Parathyroid adenoma (tissue), 2 donors: ENCODE data around the gene STAMBP.

Experiments used
- H2AFZ ChIP-seq: fragments of 300-600 bp; sonication (generic); one replicate; pipeline ENCODE4 v1.7.0; 2017; ENCODE audit warnings: antibody characterized with exemption, mild to moderate bottlenecking
- H3K27ac ChIP-seq: fragments of 300-600 bp; sonication (generic); one replicate; pipeline ENCODE4 v1.7.0; 2017
- H3K27me3 ChIP-seq: fragments of 300-600 bp; sonication (generic); one replicate; pipeline ENCODE4 v1.7.0; 2017; ENCODE audit warnings: low read length; ENCODE audit not compliant: control insufficient read depth, insufficient read depth
- H3K36me3 ChIP-seq: fragments of 300-600 bp; sonication (generic); one replicate; pipeline ENCODE4 v1.7.0; 2017; ENCODE audit warnings: low read length; ENCODE audit not compliant: control insufficient read depth, insufficient read depth
- H3K4me1 ChIP-seq: fragments of 300-600 bp; sonication (generic); one replicate; pipeline ENCODE4 v1.7.0; 2017; ENCODE audit warnings: control low read depth
- H3K4me2 ChIP-seq: fragments of 300-600 bp; sonication (generic); one replicate; pipeline ENCODE4 v1.7.0; 2017; ENCODE audit warnings: low read length
- H3K4me3 ChIP-seq: fragments of 300-600 bp; sonication (generic); one replicate; pipeline ENCODE4 v1.7.0; 2017; ENCODE audit warnings: low read depth, low read length
- H3K79me2 ChIP-seq: fragments of 300-600 bp; sonication (generic); one replicate; pipeline ENCODE4 v1.7.0; 2017; ENCODE audit warnings: control low read depth
- H3K9ac ChIP-seq: fragments of 300-600 bp; sonication (generic); one replicate; pipeline ENCODE4 v1.7.0; 2017; ENCODE audit warnings: mild to moderate bottlenecking
- H3K9me3 ChIP-seq: fragments of 300-600 bp; sonication (generic); one replicate; pipeline ENCODE4 v1.7.0; 2017; ENCODE audit warnings: low read length; ENCODE audit not compliant: control insufficient read depth
- TF ChIP-seq, protein P1 (sequence below): fragments of 300-600 bp; sonication (generic); IDR thresholded peaks from one replicate; pipeline ENCODE4 v1.7.0; 2017; ENCODE audit warnings: antibody characterized with exemption, mild to moderate bottlenecking
- donor health status: primary hyperparathyroidism.

The STAMBP gene

DNA sequence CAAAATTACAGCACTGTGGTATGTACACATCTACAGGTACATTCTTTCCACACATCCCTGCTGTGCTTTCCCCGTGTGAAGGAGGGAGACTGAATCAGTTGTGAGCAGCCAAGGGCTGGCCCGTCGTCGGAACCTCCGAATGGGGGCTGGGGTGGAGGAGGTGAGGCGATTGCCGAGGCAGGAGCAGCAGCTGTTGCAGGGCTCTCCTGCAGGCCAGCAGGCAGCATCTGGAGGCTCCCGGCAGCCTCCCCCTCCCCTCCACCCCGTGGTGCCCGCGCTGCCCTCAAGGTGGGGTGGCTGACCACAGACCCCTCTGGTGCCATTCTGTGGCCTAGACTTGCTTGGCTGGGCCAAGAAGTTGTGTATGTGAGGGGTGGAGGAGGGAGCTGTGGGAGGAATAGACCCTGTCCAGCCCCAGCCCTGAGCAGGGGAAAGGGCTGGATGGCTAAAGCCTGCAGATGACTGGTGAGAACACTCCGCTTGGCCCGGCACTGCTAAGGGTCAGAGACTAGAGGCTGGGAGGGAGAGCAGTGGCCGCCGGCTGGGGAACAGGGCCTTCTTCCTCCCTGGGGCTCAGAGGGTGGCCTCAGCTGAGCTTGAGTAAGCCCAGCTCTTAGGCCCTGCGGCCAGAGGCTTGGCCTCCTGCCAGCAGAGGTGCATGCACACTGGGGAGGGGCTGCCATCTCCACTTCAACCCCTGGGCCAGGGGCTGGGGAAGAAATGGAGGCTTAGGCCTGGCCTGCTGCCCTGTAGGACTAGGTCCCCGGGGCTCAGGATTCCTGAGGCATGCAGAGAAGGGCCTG lies 7.6 kb downstream of the STAMBP start:
- Histone ChIP-seq H3K4me2 (no peak overlapping the region), H3K9ac (no peak overlapping the region), H3K4me1 (no peaks in the 10 kb centered on the region), H3K27me3 (no peaks in the 10 kb centered on the region), H2AFZ (no peak overlapping the region), H3K9me3 (no peaks in the 10 kb centered on the region), H3K79me2 (peaks cover 4% of the 10 kb centered on the region), H3K27ac (no peak overlapping the region), H3K36me3 (no peaks in the 10 kb centered on the region), H3K4me3 (no peak overlapping the region)
- TF ChIP-seq, protein P1, sequence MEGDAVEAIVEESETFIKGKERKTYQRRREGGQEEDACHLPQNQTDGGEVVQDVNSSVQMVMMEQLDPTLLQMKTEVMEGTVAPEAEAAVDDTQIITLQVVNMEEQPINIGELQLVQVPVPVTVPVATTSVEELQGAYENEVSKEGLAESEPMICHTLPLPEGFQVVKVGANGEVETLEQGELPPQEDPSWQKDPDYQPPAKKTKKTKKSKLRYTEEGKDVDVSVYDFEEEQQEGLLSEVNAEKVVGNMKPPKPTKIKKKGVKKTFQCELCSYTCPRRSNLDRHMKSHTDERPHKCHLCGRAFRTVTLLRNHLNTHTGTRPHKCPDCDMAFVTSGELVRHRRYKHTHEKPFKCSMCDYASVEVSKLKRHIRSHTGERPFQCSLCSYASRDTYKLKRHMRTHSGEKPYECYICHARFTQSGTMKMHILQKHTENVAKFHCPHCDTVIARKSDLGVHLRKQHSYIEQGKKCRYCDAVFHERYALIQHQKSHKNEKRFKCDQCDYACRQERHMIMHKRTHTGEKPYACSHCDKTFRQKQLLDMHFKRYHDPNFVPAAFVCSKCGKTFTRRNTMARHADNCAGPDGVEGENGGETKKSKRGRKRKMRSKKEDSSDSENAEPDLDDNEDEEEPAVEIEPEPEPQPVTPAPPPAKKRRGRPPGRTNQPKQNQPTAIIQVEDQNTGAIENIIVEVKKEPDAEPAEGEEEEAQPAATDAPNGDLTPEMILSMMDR, result no peak

DNA sequence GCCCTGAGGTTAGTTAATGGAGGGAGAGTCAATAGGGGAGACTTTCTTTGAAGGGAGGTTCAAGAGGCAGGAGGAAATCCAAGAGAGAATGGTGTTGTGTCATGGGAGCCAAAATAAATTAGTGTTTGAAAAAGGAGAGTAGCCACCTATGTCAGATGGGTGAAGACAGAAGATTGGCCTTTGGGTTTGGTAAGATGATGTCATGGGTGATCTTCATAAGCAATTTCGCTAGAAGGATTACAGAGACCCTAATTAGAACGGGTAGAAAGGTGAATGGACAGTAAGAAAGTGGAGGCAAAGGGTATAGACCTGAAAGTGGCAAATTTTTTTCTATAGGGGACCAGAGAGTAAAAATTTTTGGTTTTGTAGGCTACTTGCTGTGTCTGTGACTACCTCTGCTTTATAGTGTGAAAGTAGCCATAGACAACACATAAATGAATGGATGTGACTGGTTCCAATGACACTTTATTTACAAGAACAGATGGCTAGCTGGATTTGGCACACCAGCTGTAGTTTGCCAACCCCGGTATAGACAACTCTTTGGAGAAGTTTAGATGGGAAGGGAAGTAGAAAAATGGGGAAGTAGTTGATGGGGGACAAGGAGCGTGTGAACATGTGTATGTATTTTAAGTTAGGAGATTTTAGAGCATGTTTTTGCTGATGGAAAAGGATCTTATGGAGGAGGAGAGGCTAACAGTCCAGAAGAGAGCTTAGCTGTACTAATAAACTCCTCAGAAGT lies 9.3 kb downstream of the STAMBP start:
- no peak overlapping the region for H3K27ac ChIP-seq
- no peak overlapping the region for H3K9ac ChIP-seq
- H3K4me1 ChIP-seq, result no peaks in the 10 kb centered on the region

DNA sequence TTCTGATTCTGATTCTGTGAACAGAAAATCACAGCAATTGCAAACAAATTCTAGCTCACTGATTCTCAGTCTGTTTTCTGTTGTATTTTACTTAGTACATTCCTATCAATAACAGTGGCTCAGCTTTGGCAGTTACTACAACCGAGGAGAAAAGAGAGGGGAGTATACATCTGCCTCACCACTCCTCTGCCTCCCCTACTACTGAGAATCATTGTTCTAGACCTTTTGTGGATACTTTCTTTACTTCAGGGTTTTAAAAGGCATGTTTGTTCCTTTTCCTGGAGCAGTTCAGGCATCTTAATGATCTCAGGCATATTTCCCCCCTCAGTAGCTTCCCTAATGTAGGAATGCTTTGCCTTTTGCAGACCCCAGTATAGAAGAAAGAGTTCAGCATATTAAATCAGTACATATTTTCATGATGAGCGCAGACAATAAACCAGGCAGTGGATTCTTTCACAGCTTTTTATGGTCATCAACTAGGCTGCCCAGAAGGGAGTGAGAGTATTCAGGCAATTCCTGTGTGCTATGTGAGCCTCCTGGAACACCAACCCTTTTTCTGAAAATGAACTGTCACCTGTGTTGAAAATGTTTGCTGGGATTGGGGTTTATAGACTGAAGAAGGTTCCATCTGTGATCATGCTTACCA lies 10.3 kb downstream of the STAMBP start:
- Histone ChIP-seq H3K4me1 (no peaks in the 10 kb centered on the region), H3K79me2 (no peaks in the 10 kb centered on the region), H3K4me2 (no peak overlapping the region), H3K27me3 (no peaks in the 10 kb centered on the region), H3K4me3 (no peak overlapping the region), H3K36me3 (no peaks in the 10 kb centered on the region), H2AFZ (no peak overlapping the region), H3K9me3 (no peaks in the 10 kb centered on the region), H3K9ac (no peak overlapping the region), H3K27ac (no peak overlapping the region)
- TF ChIP-seq, protein P1, result no peak

More for the DNA sequence above, 9.3 kb downstream of the STAMBP start:
- Histone ChIP-seq H2AFZ (no peak overlapping the region), H3K36me3 (no peaks in the 10 kb centered on the region), H3K79me2 (peaks cover 4% of the 10 kb centered on the region), H3K4me2 (no peak overlapping the region), H3K27me3 (no peaks in the 10 kb centered on the region), H3K9me3 (no peaks in the 10 kb centered on the region), H3K4me3 (no peak overlapping the region)
- TF ChIP-seq, protein P1, result no peak

DNA sequence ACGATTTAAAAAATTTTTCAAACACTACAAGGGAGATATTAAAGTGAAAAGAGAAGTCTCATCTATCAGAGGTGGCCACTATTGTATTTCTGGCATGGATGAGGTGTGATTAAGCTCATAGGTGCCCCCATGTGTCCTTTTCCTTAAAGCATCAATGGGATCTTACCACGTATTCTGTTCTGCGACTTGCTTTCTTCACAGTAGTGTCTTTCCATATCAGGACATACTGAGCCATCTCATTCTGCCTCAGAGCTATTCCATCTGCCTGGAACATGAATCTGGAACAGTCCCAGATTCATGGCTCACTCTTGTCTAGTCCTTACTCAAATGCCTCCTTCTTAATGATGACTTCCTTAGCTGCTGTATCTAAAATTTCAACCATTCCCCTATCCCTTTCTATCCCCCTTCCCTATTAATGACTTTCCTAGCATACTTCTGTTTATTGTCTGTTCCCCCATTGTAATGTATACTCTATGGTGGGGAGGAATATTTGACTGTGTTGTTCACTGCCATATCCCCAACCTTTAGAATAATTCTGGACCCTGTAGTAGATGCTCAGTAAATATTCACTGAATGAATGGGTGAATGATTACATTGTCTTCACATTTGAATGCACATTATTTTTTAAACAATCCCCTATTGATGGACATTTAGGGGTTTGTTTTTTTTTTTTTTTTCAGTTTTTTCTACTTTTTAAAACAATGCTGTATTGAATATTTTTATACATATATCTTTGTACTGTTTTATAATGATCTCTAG lies 11.1 kb downstream of the STAMBP start:
- Histone ChIP-seq H3K4me1 (no peaks in the 10 kb centered on the region), H3K4me2 (no peak overlapping the region), H3K27me3 (no peaks in the 10 kb centered on the region), H3K9ac (no peak overlapping the region), H3K27ac (no peak overlapping the region), H3K79me2 (no peaks in the 10 kb centered on the region), H2AFZ (no peak overlapping the region), H3K36me3 (no peaks in the 10 kb centered on the region), H3K9me3 (no peaks in the 10 kb centered on the region), H3K4me3 (no peak overlapping the region)
- TF ChIP-seq, protein P1, result no peak
